A549 (cell line): ENCODE results near the gene PRKCZ. TPM values are rescaled to one million over a fixed set of nuclear protein-coding genes. Genes with fewer than 3 reads are reported as not detected.

Experiments
- ATAC-seq, 2 experiments: fragments of 200-7000 bp in 1 of 2; fragments of >200 bp in 1 of 2; cut with Nextera tagmentation in 1 of 2; cut with Tn5 transposase in 1 of 2; 3 replicates each; pipeline versions ENCODE4 v1.8.0 to v1.9.1; 2018 to 2020; ENCODE audit warnings: mild to moderate bottlenecking in 1 of 2, moderate library complexity in 1 of 2
- CTCF ChIA-PET: fragments of 300-600 bp; sonication (Branson Sonifier 250); formaldehyde crosslinking; extraction: SDS; loops from one replicate; lab custom pipeline; 2021; ENCODE audit warnings: antibody characterized with exemption, inconsistent platforms; lab: Yijun Ruan, JAX
- POLR2A ChIA-PET: fragments of 350-600 bp; formaldehyde crosslinking; extraction: SDS; loops from one replicate; lab custom pipeline; 2021; ENCODE audit warnings: antibody characterized with exemption, inconsistent platforms; lab: Yijun Ruan, JAX
- DNase-seq, 2 experiments: peaks; one replicate each; pipeline versions ENCODE4 v3.0.0 to v3.0.0-alpha.2; 2011 to 2016; ENCODE audit warnings: low read depth in 1 of 2, low spot score in 1 of 2
- FAIRE-seq: peaks from 2 replicates; lab custom pipeline; 2011; peaks lifted over from hg19 to GRCh38; lab: Jason Lieb, UNC
- H3K27ac ChIP-seq, 2 experiments: fragments of >200 bp; sonication (Bioruptor Twin); formaldehyde crosslinking; 3 replicates each; pipeline ENCODE4 v1.5.1; 2016 to 2017
- H3K4me1 ChIP-seq: fragments of >200 bp; sonication (Bioruptor Twin); formaldehyde crosslinking; 3 replicates; pipeline ENCODE4 v1.6.1; 2016
- H3K4me2 ChIP-seq: fragments of >200 bp; sonication (Bioruptor Twin); formaldehyde crosslinking; 3 replicates; pipeline ENCODE4 v1.6.1; 2016
- H3K4me3 ChIP-seq: fragments of >200 bp; sonication (Bioruptor Twin); formaldehyde crosslinking; 3 replicates; pipeline ENCODE4 v1.5.1; 2016
- H3K9me3 ChIP-seq: fragments of >200 bp; sonication (Bioruptor Twin); formaldehyde crosslinking; 3 replicates; pipeline ENCODE4 v1.6.1; 2016
- ATOH8 ChIP-seq: fragments of 250-450 bp; sonication (Bioruptor Pico); IDR thresholded peaks from 2 replicates; pipeline ENCODE4 v1.5.0; 2020; ENCODE audit warnings: low read depth, mild to moderate bottlenecking, moderate library complexity
- CBX8 ChIP-seq: fragments of 200-600 bp; sonication (generic); IDR thresholded peaks from 2 replicates; pipeline ENCODE4 v1.6.1; 2016
- CEBPB ChIP-seq, 2 experiments: fragments of >200 bp in 1 of 2; sonication (Bioruptor Twin) in 1 of 2; formaldehyde crosslinking in 1 of 2; IDR thresholded peaks; 2 replicates each; pipeline ENCODE4 v1.6.1; 2012 to 2016
- CTCF ChIP-seq: fragments of >200 bp; sonication (Bioruptor Twin); formaldehyde crosslinking; IDR thresholded peaks from 3 replicates; pipeline ENCODE4 v1.5.1; 2016
- E2F6 ChIP-seq: IDR thresholded peaks from 2 replicates; pipeline ENCODE4 v1.6.1; 2012; ENCODE audit warnings: low read depth, borderline replicate concordance
- EHF ChIP-seq: fragments of 250-450 bp; sonication (Bioruptor Pico); IDR thresholded peaks from 2 replicates; pipeline ENCODE4 v1.5.0; 2020; ENCODE audit warnings: mild to moderate bottlenecking
- ESRRA ChIP-seq: fragments of 150-350 bp; IDR thresholded peaks from 2 replicates; pipeline ENCODE4 v1.6.1; 2014; ENCODE audit warnings: mild to moderate bottlenecking, low read length, borderline replicate concordance
- HES2 ChIP-seq: fragments of >200 bp; sonication (Bioruptor Twin); formaldehyde crosslinking; IDR thresholded peaks from 2 replicates; pipeline ENCODE4 v1.6.1; 2016
- HEYL ChIP-seq: fragments of 250-450 bp; sonication (Bioruptor Pico); IDR thresholded peaks from 2 replicates; pipeline ENCODE4 v1.8.0; 2021; ENCODE audit warnings: mild to moderate bottlenecking, moderate library complexity
- HOXA7 ChIP-seq: fragments of 250-450 bp; sonication (Bioruptor Pico); IDR thresholded peaks from 2 replicates; pipeline ENCODE4 v1.5.0; 2020; ENCODE audit warnings: mild to moderate bottlenecking, moderate library complexity
- HOXB13 ChIP-seq: fragments of 250-450 bp; sonication (Bioruptor Pico); IDR thresholded peaks from 2 replicates; pipeline ENCODE4 v1.5.0; 2020; ENCODE audit warnings: low read depth, mild to moderate bottlenecking, moderate library complexity
- JUN ChIP-seq, 2 experiments: fragments of >200 bp; sonication (Bioruptor Twin); formaldehyde crosslinking; IDR thresholded peaks; 2 replicates in 1 of 2; 3 replicates in 1 of 2; pipeline ENCODE4 v1.6.1; 2016 to 2017
- KDM5A ChIP-seq: fragments of 200-600 bp; sonication (generic); IDR thresholded peaks from 2 replicates; pipeline ENCODE4 v1.6.1; 2016; ENCODE audit warnings: antibody characterized with exemption, mild to moderate bottlenecking
- MAX ChIP-seq: IDR thresholded peaks from 2 replicates; pipeline ENCODE4 v1.6.1; 2012
- MAZ ChIP-seq: fragments of 150-350 bp; IDR thresholded peaks from 2 replicates; pipeline ENCODE4 v1.6.1; 2014; ENCODE audit warnings: antibody characterized with exemption, low read depth, low read length, borderline replicate concordance
- MYC ChIP-seq: IDR thresholded peaks from 2 replicates; pipeline ENCODE4 v1.6.1; 2012; ENCODE audit warnings: mild to moderate bottlenecking, inconsistent platforms, low read length, improper control_type of control experiment, borderline replicate concordance
- NFE2L2 ChIP-seq: fragments of 150-350 bp; conservative IDR thresholded peaks from 2 replicates; pipeline ENCODE4 v1.6.1; 2014; ENCODE audit warnings: low read length
- PBX3 ChIP-seq: IDR thresholded peaks from 2 replicates; pipeline ENCODE4 v1.6.1; 2012
- PHF8 ChIP-seq: fragments of 200-600 bp; sonication (generic); IDR thresholded peaks from 2 replicates; pipeline ENCODE4 v1.6.1; 2016; ENCODE audit warnings: low read depth, mild to moderate bottlenecking, antibody characterized with exemption, moderate library complexity, borderline replicate concordance
- POLR2A ChIP-seq: IDR thresholded peaks from 2 replicates; pipeline ENCODE4 v1.6.1; 2012; ENCODE audit warnings: mild to moderate bottlenecking, low read length
- RAD21 ChIP-seq, 2 experiments: fragments of >200 bp in 1 of 2; sonication (Bioruptor Twin) in 1 of 2; formaldehyde crosslinking in 1 of 2; IDR thresholded peaks in 1 of 2; conservative IDR thresholded peaks in 1 of 2; 2 replicates in 1 of 2; 3 replicates in 1 of 2; pipeline ENCODE4 v1.6.1; 2012 to 2018; ENCODE audit warnings: inconsistent platforms in 1 of 2
- RFX5 ChIP-seq: fragments of 450-650 bp; IDR thresholded peaks from 2 replicates; pipeline ENCODE4 v1.7.1; 2014; ENCODE audit warnings: antibody characterized with exemption, mild to moderate bottlenecking, moderate library complexity
- SMC3 ChIP-seq: fragments of >200 bp; sonication (Bioruptor Twin); formaldehyde crosslinking; IDR thresholded peaks from 3 replicates; pipeline ENCODE4 v1.6.1; 2018; ENCODE audit warnings: inconsistent platforms
- TP53 ChIP-seq: fragments of 250-450 bp; sonication (Bioruptor Pico); IDR thresholded peaks from 2 replicates; pipeline ENCODE4 v1.5.0; 2021; ENCODE audit warnings: mild to moderate bottlenecking, moderate library complexity
- ZC3H11A ChIP-seq: fragments of 450-650 bp; IDR thresholded peaks from 2 replicates; pipeline ENCODE4 v1.6.1; 2014; ENCODE audit warnings: antibody characterized with exemption, mild to moderate bottlenecking
- WGBS: methylation state at CpG from one replicate; pipeline ENCODE4 v1.1.6; 2017; ENCODE audit errors: missing lambda C conversion rate; 5-methylcytosine and 5-hydroxymethylcytosine counted together
- polyA plus RNA-seq, 4 experiments: library from polyadenylated mRNA; depleted of rRNA in 3 of 4; stranded (reverse); fragments of >200 nt; fragmentation: RNase III in 1 of 4; extraction: RNeasy Plus Mini Kit Qiagen cat#74134 plus additional on column Dnase treatment in 1 of 4; gene quantifications; 2 replicates in 3 of 4; 3 replicates in 1 of 4; pipeline ENCODE4 v1.2.3, GENCODE V29; 2011 to 2017

The PRKCZ gene
- polyA plus RNA-seq, 2 of the 4 experiments (the other 2 are of a cell fraction) = 9.5 to 9.8 TPM

GRCh38 chr1:2194319-2194897 lies 144.2 kb downstream of the PRKCZ start, which contains the start of gene FAAP20 (continued):
- TF ChIP-seq ZC3H11A = no peak

- no peaks in the 10 kb centered on the region for H3K9me3 ChIP-seq
- 1% methylated on average over 9 of the region's 35 CpGs for WGBS
- ATAC-seq (peak; percentile 85 to 87), FAIRE-seq (no peak), DNase-seq (peak; percentile 83 to 85)
- H3K27ac ChIP-seq = peak overlapping the region; percentile 99 to 100
- ChIA-PET POLR2A (interaction anchor here (0.7 to 1.6 kb wide), 10 partner anchors 8 to 351 kb away, joined by 3 to 25 read pairs (median 6); partner anchors contain the start of genes MORN1, PEX10 and RER1), CTCF (interaction anchor here (0.6 to 10.4 kb wide), 39 partner anchors 9 to 352 kb away, joined by 3 to 267 read pairs (median 5); partner anchors contain the start of genes MORN1, PEX10 and RER1)
- peak overlapping the region; percentile 77 for H3K4me3 ChIP-seq
- peaks cover 21% of the 10 kb centered on the region for H3K4me1 ChIP-seq
- peak overlapping the region; percentile 88 for H3K4me2 ChIP-seq
- TF ChIP-seq CEBPB (IDR thresholded peaks at IDR 0.05) = no peak
- peak; percentile 94 for TF ChIP-seq CTCF
- TF ChIP-seq JUN (IDR thresholded peaks at IDR 0.05) = peak in 1 of 2 experiments; percentile 41; a peak in 2 of 5 replicates
- TF ChIP-seq KDM5A = peak; percentile 98
- TF ChIP-seq POLR2A = 0 out of 2 replicates have a peak, but pooled peaks have one; percentile 3
- peak; percentile 87 to 97 for TF ChIP-seq RAD21 (conservative IDR thresholded peaks at IDR 0.05 in 1 of 2, IDR thresholded peaks at IDR 0.05 in 1 of 2)
- 0 out of 2 replicates have a peak, but pooled peaks have one; percentile 33 for TF ChIP-seq PBX3
- peak; percentile 84 for TF ChIP-seq SMC3
- TF ChIP-seq HOXA7 (CRISPR knock-in tag) = no peak
- no peak for TF ChIP-seq EHF
- peak; percentile 45 for TF ChIP-seq MAX
These were observed 144.9 kb downstream of the PRKCZ start for GRCh38 chr1:2194898-2195673.

GRCh38 chr1:2195785-2196184 lies 145.6 kb downstream of the PRKCZ start:
- no peaks in the 10 kb centered on the region for H3K9me3 ChIP-seq
- H3K4me1 ChIP-seq = peaks cover 18% of the 10 kb centered on the region
- WGBS = 100% methylated on average over 2 of the region's 11 CpGs
- no peak for FAIRE-seq
- CTCF ChIA-PET = interaction anchor here (0.7 to 10.4 kb wide), 25 partner anchors 9 to 351 kb away, joined by 3 to 267 read pairs (median 7); partner anchors contain the start of genes MORN1 and RER1
- H3K4me3 ChIP-seq = no peak overlapping the region
- peak overlapping the region; percentile 88; the same call in 2 of the 3 replicates for H3K4me2 ChIP-seq
- H3K27ac ChIP-seq = peak overlapping the region; percentile 99 to 100; a peak in 5 of 6 replicates
- DNase-seq = no peak
- ATAC-seq = no peak
- POLR2A ChIA-PET = interaction anchor here (1.6 kb wide), 1 partner anchor 186 kb away, joined by 25 read pairs; no protein-coding TSS in a partner anchor
- no peak for TF ChIP-seq ATOH8 (CRISPR knock-in tag)
- no peak for TF ChIP-seq MYC
- no peak for TF ChIP-seq HOXA7 (CRISPR knock-in tag)
- TF ChIP-seq RFX5 = no peak
- no peak for TF ChIP-seq ESRRA
- TF ChIP-seq PHF8 = no peak
- TF ChIP-seq TP53 (CRISPR knock-in tag) = no peak
- no peak for TF ChIP-seq E2F6
- TF ChIP-seq HEYL (CRISPR knock-in tag) = no peak
- no peak for TF ChIP-seq CBX8
- TF ChIP-seq NFE2L2 = no peak
- TF ChIP-seq PBX3 = no peak
- no peak for TF ChIP-seq MAZ
- no peak for TF ChIP-seq HES2
- no peak for TF ChIP-seq HOXB13 (CRISPR knock-in tag)
